Stimulated activated CD4-positive, alpha-beta T cell treated with anti-CD3 and anti-CD28 coated beads, Interleukin-1b, Interleukin-23, amount 100 ng/mL, for 48 hours (primary cell): ENCODE measurements around the gene SLC8A1.

Experiments
- DNase-seq: peaks from one replicate; pipeline ENCODE4 v3.0.0-alpha.2; 2020

Gene SLC8A1

GRCh38 chr2:40127890-40128557 lies 323.9 kb downstream of the SLC8A1 start:
- no peak for DNase-seq

GRCh38 chr2:40127146-40127545 lies 324.7 kb downstream of the SLC8A1 start:
- no peak for DNase-seq

GRCh38 chr2:40126006-40126405 lies 325.9 kb downstream of the SLC8A1 start:
- DNase-seq, result no peak

- no peak for DNase-seq
Observed at GRCh38 chr2:40123746-40124145, 328.1 kb downstream of the SLC8A1 start.

GRCh38 chr2:40123326-40123725 lies 328.6 kb downstream of the SLC8A1 start:
- DNase-seq, result no peak

GRCh38 chr2:40120957-40121356 lies 330.9 kb downstream of the SLC8A1 start:
- DNase-seq, result no peak

- no peak for DNase-seq
Observed at GRCh38 chr2:40120026-40120425, 331.9 kb downstream of the SLC8A1 start.

GRCh38 chr2:40118622-40119021 lies 333.3 kb downstream of the SLC8A1 start:
- no peak for DNase-seq

GRCh38 chr2:40115894-40116293 lies 336.0 kb downstream of the SLC8A1 start:
- DNase-seq, result no peak

- DNase-seq, result no peak
Observed at GRCh38 chr2:40115348-40115747, 336.5 kb downstream of the SLC8A1 start.

- DNase-seq, result no peak
Observed at GRCh38 chr2:40113997-40114396, 337.9 kb downstream of the SLC8A1 start.

- no peak for DNase-seq
Observed at GRCh38 chr2:40113272-40113968, 338.5 kb downstream of the SLC8A1 start.

- DNase-seq, result no peak
Observed at GRCh38 chr2:40109381-40109780, 342.5 kb downstream of the SLC8A1 start.

GRCh38 chr2:40108851-40109250 lies 343.0 kb downstream of the SLC8A1 start:
- no peak for DNase-seq

- no peak for DNase-seq
Observed at GRCh38 chr2:40106061-40106460, 345.8 kb downstream of the SLC8A1 start.

GRCh38 chr2:40105593-40105992 lies 346.3 kb downstream of the SLC8A1 start:
- DNase-seq, result no peak

GRCh38 chr2:40103590-40103989 lies 348.3 kb downstream of the SLC8A1 start:
- DNase-seq, result no peak

- no peak for DNase-seq
Observed at GRCh38 chr2:40103163-40103562, 348.7 kb downstream of the SLC8A1 start.

GRCh38 chr2:40102447-40102846 lies 349.4 kb downstream of the SLC8A1 start:
- DNase-seq, result no peak

- DNase-seq, result no peak
Observed at GRCh38 chr2:40101131-40101575, 350.7 kb downstream of the SLC8A1 start.

GRCh38 chr2:40100676-40101075 lies 351.2 kb downstream of the SLC8A1 start:
- no peak for DNase-seq

GRCh38 chr2:40098786-40099470 lies 353.0 kb downstream of the SLC8A1 start:
- DNase-seq, result no peak

- no peak for DNase-seq
Observed at GRCh38 chr2:40097691-40098385, 354.1 kb downstream of the SLC8A1 start.
